SKM-1 treated with dmso at 0.1 percent for 144 hours (cell line): ENCODE results near the gene KCNQ5.

Experiments used
- DNase-seq: peaks from one replicate; lab custom pipeline; 2025; ENCODE audit not compliant: unreplicated experiment; lab: John Stamatoyannopoulos, UW

KCNQ5 gene

GRCh38 chr6:73045609-73046008, 423.7 kb downstream of the KCNQ5 start:
- DNase-seq = no peak

- no peak for DNase-seq
Measured at GRCh38 chr6:73047801-73048200, 425.9 kb downstream of the KCNQ5 start.

- no peak for DNase-seq
Measured at GRCh38 chr6:73049971-73050594, 428.2 kb downstream of the KCNQ5 start.

GRCh38 chr6:73050706-73051105, 428.8 kb downstream of the KCNQ5 start:
- no peak for DNase-seq

- DNase-seq = no peak
Measured at GRCh38 chr6:73051147-73051546, 429.3 kb downstream of the KCNQ5 start.

GRCh38 chr6:73054958-73055357, 433.1 kb downstream of the KCNQ5 start:
- DNase-seq = no peak

- DNase-seq = no peak
Measured at GRCh38 chr6:73058736-73059135, 436.9 kb downstream of the KCNQ5 start.

- DNase-seq = no peak
Measured at GRCh38 chr6:73062130-73062529, 440.3 kb downstream of the KCNQ5 start.

GRCh38 chr6:73062837-73063236, 441.0 kb downstream of the KCNQ5 start:
- no peak for DNase-seq

GRCh38 chr6:73064266-73064665, 442.4 kb downstream of the KCNQ5 start:
- DNase-seq = no peak

GRCh38 chr6:73073238-73073637, 451.4 kb downstream of the KCNQ5 start:
- DNase-seq = no peak

GRCh38 chr6:73074175-73074574, 452.3 kb downstream of the KCNQ5 start:
- no peak for DNase-seq

- DNase-seq = no peak
Measured at GRCh38 chr6:73076211-73076954, 454.5 kb downstream of the KCNQ5 start.

- DNase-seq = no peak
Measured at GRCh38 chr6:73078333-73078862, 456.5 kb downstream of the KCNQ5 start.

- no peak for DNase-seq
Measured at GRCh38 chr6:73078908-73079610, 457.2 kb downstream of the KCNQ5 start.

GRCh38 chr6:73079611-73079955, 457.7 kb downstream of the KCNQ5 start:
- no peak for DNase-seq

GRCh38 chr6:73079978-73080377, 458.1 kb downstream of the KCNQ5 start:
- DNase-seq = no peak

GRCh38 chr6:73081955-73082354, 460.1 kb downstream of the KCNQ5 start:
- no peak for DNase-seq

- no peak for DNase-seq
Measured at GRCh38 chr6:73083886-73084285, 462.0 kb downstream of the KCNQ5 start.

- DNase-seq = no peak
Measured at GRCh38 chr6:73085443-73085871, 463.6 kb downstream of the KCNQ5 start.

- no peak for DNase-seq
Measured at GRCh38 chr6:73086726-73087125, 464.9 kb downstream of the KCNQ5 start.
